HL-60/S4 treated with retinoic acid at 250 ng/mL for 4 days and 3 days (cell line): ENCODE data around the gene C6.
"Not testable (repeated sequence)": the region's sequence is repeated elsewhere in the genome, so short reads cannot be mapped to it uniquely, and the experiment has no call there.

Source experiments
- in situ Hi-C: fragments of 300-500 bp; cut with MboI; formaldehyde crosslinking; loops from 2 replicates; pipeline ENCODE4 v1.7.0; 2022; ENCODE audit warnings: low sequenced_read_pairs

The C6 gene

DNA sequence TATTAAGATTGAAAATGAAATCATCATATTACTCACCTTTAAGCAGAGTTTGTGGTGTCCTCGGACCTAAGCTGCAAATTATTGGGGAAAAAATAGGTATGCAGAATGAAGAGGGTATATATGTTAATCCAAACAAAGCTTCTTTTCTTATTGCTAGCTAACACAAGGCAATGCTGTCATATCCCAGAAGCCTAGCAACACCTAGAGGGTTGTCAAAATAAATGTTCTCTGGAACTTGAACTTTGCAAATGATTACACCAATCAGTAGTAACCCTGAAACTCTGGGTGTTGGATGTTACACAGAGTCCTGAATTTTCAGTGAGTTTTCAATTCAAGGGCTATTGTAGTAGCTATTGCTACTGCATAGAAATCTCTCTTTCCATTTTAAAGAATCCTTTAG, at the start of gene C6:
Gene C6 (minus strand): TSS at position 193 of the 400 bp plus-strand sequence. CDS start 10,302 bp downstream, outside the sequence.
- in situ Hi-C loops, result no loop called here

- in situ Hi-C loops, result no loop called here
Observed at GRCh38 chr5:41256400-41256799, 43.1 kb upstream of the C6 start.

- in situ Hi-C loops, result no loop called here
Observed at GRCh38 chr5:41253109-41253508, 39.8 kb upstream of the C6 start.

DNA sequence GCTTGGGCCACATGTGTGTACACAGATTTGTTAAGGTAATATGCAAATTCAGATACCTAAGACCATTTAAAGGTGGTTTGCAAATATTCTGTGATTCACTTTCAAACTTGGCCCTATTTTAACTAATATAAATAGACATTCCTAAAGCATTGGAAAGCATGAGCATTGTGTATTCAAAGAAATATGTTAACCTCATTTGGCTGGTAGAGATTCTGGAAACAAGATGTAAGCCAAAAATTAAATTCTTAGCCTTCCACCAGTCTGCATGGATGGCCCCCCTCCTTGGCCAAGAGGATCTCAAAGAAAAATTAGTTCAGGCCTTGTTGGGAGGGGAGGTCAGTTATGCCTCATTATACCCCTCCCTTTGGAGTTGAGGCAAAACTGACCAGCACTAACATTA, 38.7 kb upstream of the C6 start:
- in situ Hi-C loops, result no loop called here

DNA sequence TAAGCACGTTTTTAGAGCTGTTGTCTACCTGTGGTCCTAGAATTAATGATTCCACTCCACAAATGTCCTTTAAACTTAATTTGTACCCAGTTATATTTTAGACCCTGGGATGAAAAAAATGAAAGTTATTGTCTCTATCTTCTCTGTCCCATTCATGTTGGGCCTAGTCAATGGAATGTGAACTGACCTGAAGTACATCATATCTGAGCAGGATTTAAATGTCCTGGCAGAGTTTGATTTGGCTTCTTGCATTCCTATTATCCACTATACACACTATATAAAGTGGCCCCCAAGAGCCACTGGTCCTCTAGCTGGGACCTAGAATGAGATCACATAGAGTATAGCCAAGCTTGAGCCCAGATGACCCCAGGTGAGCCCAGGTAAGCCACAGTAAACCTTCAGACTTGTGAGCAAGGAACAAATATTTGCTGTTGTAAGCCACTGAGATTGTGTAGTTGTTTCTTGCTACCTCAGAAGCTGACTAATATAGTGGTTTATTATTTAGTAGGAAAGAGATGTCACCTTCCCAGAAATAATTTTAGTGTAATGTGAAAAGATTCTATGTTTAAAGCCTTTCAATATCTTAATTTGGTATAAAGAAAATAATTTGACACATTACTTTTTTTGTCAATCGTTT, 37.1 kb upstream of the C6 start:
- in situ Hi-C loops, result no loop called here

DNA sequence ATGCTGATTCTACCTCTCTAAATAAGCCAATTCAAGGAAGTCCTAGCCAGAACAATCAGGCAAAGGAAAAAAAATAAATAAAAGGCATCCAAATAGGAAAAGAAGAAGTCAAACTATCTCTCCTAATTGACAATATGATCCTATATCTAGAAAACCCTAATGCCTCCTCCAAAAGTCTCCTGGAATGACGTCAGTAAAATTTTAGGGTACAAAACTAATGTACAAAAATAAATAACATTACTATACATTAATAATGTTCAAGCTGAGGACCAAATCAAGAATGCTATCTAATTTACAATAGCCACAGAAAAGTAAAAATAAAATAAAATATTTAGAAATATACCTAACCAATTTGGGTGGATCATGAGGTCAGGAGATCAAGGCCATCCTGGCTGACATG, 33.8 kb upstream of the C6 start:
- in situ Hi-C loops, result no loop called here

DNA sequence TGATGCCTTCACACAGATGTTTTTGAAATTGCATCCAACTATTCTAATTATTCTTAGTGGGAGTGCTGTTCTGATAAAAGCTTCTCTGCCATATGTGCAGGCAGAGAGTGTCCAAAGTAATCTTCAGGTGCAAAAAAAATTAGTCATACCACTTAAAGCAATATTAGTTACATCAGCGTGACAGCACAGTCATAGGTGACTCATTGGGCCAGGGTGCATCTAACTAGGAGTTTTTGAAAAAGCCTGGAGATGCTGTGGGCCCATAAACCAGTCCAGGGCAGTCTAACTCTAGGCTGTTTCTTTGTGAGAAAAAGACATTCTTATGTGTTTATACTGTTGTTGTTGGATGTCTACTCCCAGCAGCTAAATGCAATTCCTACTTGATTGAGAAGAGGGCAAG, 33.0 kb upstream of the C6 start:
- in situ Hi-C loops, result no loop called here

- in situ Hi-C loops, result no loop called here
Observed at GRCh38 chr5:41243558-41243957, 30.2 kb upstream of the C6 start.

DNA sequence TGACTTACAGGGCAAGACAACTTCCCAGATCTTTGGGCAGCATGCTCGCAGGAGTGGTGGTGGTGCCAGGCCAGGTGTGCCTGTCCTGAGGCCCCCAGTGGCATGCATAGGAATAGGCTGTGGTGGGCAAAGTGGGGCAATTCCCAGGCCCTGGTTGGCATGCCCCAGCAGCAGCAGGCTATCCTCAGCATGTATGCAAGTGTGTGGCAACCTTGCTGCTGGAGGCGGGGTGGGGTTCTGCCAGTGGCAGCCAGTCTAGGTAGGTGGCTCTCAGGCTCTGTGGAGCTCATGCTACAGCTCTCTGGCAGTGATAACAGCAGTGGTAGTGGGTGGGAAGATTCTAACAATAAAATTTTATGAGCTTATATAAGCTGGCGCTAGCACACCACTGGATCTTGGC, 27.7 kb upstream of the C6 start:
- in situ Hi-C loops, result no loop called here

DNA sequence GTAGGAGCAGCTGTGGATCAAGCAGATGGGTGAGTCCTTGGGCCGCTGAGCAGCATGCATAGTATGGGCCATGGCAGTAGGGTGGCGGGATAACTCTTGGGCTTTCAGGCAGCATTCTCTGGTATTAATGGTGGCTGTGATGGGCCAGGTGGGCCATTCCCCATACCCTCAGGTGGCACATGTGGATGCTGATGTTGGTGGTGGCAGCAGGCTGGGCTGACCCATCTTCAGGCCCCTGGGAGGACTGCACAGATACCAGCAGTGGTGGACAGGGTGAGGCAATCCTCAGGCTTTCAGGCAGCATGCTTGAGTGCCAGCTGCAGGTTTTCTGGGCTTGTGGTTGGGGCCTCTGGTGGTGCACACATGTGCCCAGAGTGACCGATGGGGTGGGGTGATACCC, 27.1 kb upstream of the C6 start:
- in situ Hi-C loops, result no loop called here

- in situ Hi-C loops, result no loop called here
Observed at GRCh38 chr5:41234475-41234874, 21.1 kb upstream of the C6 start.

DNA sequence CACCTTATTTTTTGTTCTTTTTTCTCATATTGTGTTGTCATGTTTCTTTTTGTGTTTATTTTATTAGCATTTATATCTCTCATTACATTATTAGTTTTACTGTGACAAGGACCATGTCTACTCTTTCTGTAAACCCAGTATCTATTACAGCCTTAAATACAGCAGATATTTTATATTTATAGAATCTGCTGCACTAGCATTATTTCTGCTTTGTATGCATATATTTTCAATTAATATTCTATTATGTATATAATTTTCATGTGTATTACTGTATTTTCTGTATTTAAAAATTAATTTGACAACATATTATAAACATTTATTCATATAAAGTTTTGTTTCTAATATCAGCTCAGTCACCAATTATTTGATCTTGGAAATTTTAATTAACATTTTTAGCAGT, 19.5 kb upstream of the C6 start:
- in situ Hi-C loops, result no loop called here

GRCh38 chr5:41230276-41230675, 16.9 kb upstream of the C6 start:
- in situ Hi-C loops, result not testable (repeated sequence)

DNA sequence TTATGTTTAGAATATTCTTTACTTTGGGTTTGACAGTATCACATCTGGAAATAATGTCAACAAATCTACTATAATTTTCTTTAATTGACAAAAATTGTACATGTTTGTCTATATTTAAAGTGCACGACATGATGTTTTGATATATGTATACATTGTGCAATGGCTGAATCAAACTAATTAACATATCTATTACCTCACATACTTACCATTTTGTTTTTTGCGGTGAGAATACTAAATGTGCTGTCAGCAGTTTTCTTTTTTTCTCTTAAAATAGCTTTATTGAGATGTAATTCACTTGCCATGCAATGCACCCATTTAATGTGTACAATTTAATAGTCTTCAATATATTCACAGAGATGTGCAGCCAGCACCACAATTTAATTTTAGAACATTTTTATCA, 10.6 kb upstream of the C6 start:
- in situ Hi-C loops, result no loop called here

DNA sequence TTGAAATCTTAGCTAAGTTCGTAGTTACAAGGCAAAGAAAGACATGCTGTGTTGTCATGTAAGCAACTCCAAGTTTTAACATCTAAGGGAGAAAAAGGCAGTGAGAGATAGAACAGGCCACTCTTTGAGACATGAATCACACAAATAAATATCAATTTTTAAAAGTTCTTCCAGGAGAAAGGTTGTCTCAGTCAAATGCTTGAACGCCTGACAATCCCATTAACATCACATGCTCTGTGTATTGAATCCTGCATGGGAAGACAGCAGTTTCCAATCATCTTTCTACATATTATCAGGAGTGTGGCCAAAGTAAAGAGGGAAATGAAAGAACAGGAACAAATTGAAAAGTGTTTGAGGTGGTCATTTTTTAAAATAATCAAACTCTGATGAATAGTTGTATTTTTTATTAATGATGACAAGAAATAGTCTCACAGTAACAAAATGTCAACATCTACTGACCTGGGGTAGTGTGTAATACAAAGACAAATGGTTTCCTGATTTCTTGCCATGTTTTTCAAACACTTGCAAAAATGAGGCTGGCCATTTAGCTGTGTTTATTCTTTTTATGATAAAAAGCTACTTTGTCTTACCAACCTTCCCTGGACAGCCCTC, 6.4 kb upstream of the C6 start:
- in situ Hi-C loops, result no loop called here

- in situ Hi-C loops, result no loop called here
Observed at GRCh38 chr5:41218929-41219657, 5.8 kb upstream of the C6 start.

DNA sequence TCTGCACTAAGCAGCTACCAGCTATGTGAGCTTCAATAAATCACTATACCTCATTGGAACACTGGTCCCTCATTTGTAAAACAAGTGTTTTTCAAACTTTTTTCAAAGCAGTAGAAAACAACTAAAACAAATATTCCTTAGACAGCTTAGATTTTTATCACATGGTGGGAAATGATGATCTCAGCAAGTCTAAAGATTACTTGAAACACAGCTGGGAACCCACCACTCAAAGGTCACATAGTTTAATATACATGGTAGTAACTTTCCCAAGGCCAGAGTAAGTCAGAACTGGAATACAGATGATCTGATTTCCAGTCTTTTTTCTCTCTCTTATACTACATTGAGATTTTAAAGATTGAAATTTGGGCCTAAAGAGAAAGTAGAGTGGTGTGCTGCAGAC, 850 bp upstream of the C6 start:
- in situ Hi-C loops, result no loop called here

DNA sequence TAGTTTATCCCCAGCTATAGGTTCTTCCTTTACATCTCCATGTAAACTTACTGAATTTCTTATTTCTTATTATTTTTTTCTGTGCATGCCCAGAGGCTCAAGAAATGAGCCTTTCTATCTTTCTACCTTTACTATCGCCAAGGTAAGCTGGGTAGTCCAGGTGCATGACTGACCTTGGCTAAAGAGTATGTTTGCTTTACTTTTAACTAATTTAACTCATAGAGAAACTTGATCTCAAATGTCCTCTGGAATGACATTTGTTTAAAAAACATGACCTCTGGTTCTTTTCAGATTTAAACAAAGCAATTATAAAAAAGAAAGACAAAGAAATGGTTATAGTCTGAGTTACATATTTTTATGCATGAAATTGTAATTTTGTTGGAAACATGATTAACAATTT, 397 bp downstream of the C6 start:
- in situ Hi-C loops, result no loop called here

DNA sequence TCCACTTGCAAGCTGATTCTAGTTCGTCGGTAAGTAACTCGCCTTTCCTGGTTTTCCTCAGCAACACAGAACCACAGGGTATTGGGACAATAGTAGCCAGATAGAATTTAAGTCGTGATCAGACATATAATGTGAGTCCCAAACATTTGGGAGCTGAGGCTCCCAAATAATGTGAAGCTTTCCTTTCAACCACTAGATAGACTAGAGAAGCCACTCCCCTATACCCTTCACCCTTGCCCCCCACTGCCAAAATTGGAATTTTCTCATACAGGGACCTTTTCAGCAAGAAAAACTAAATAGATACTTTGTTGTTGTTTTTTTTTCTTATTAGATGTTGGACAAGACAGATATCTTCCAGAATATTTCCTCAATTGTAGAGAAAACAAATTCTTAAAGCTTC, 1.9 kb downstream of the C6 start:
- in situ Hi-C loops, result no loop called here

DNA sequence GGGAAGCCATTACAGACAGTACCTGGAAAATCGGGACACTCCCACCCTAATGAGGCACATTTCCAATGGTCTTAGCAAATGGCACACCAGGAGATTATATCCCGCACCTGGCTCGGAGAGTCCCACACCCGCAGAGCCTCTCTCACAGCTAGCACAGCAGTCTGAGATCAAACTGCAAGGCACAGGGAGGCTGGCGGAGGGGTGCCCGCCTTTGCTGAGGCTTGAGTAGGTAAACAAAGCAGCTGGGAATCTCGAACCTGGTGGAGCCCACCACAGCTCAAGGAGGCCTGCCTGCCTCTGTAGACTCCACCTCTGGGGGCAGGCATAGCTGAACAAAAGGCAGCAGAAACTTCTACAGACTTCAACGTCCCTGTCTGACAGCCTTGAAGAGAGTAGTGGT, 7.9 kb downstream of the C6 start:
- in situ Hi-C loops, result not testable (repeated sequence)

- in situ Hi-C loops, result no loop called here
Observed at GRCh38 chr5:41203033-41203432, 10.3 kb downstream of the C6 start.

DNA sequence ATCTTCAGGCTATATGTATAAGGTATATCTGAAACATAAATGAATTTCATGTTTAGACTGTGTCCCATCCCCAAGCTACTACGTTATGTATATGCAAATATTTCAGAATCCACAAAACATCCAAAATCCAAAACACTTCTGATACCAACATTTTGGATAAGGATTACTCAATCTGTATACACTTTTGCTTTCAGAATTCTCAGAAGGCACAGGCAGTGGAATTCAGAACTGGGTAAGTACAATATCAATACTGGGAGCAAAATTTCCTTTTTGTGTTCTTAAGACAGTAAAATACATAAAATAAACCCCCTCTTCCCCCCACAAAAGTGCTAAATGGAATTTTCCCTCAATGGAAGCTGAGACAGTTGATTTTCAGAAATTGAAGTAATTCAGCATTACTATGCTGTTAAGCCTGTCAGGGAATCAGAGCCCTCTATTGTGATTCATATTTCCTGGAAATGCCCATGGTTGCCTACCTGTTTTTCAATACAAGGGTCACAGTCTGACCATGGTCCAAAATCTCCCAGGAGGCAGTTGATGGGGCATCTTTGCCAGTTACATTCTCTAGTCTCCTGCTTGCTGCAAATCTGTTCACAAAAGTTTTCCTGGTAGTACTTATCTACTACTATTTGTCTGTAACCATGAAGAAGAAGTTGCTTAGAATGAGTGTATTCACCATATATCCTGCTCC, 12.1 kb downstream of the C6 start:
- in situ Hi-C loops, result no loop called here
